HTR-8/SVneo (cell line): ENCODE data around the gene AP1M1.
"Not testable (repeated sequence)": the region's sequence is repeated elsewhere in the genome, so short reads cannot be mapped to it uniquely, and the experiment has no call there.

Experiments
- DNase-seq: peaks from one replicate; pipeline ENCODE4 v3.0.0; 2011; ENCODE audit warnings: low spot score, mixed read lengths; ENCODE audit not compliant: insufficient read length
- FAIRE-seq: peaks from 2 replicates; lab custom pipeline; 2011; peaks lifted over from hg19 to GRCh38; lab: Jason Lieb, UNC

Gene AP1M1

DNA sequence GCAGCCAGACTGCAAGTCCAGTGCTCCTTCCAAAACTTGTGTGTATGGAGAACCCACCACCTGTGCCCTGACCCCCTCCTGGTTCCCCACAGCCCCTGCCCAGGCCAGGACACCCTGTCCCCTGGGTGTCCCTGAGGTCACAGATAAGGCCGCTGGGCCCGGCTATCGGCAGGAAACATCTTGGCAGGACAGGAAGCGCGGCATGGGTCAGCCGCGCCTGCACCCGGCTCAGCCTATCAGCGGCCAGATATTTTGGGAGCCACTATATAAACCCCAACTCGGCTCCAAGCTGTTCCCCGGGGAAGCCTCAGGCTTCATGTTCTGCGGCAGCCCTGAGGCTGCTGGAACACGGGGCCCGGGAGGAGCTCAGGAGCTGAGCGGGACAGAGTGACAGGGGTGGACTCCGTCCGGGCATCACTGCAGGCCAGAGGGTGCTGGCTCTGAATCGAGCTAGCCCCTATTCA, 60.8 kb downstream of the AP1M1 start:
- DNase-seq (no peak), FAIRE-seq (no peak)

GRCh38 chr19:16259385-16260159, 61.9 kb downstream of the AP1M1 start:
- no peak for DNase-seq
- FAIRE-seq = no peak

GRCh38 chr19:16260160-16260811, 62.6 kb downstream of the AP1M1 start:
- FAIRE-seq = no peak

GRCh38 chr19:16260812-16261161, 63.1 kb downstream of the AP1M1 start:
- FAIRE-seq = no peak
- no peak for DNase-seq

More at GRCh38 chr19:16260160-16260811, 62.6 kb downstream of the AP1M1 start:
- no peak for DNase-seq

DNA sequence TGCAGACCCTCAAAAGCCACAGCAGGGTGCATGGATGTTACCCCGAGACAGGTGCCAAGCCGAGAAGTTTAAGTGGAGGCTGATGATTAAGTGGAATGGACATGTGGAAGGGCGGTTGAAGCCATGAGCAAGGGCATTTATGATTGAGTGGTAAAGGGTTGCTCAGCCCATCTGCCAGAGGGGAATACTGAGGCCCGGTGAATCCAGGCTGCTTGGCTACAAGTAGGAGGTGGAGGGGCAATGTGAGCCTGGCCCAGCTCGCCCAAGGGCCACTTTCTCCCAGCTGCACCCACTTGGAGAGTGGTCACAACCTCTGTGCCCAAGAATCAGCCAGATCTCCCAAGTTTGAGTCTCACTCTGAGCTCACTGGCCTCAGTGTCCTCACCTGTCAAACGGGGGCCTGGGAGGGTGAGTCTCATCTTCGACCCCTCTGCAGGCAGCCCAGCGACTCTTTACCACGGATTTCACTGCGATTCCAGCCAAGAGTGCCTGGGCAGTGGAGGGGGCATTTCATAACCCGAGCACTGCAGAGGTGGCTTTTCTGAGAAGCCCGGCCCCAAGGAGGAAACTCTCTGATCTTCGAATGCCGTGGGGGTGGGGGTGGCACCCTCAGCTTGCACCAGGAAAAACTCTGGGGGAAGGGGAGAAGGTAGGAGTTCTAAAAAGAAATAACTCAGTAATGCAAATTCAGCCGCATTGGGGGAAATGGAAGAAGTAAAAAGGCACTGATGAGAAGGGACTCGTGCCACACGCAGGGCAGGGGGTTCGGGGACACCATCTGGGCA, 64.1 kb downstream of the AP1M1 start:
- FAIRE-seq = no peak
- no peak for DNase-seq

DNA sequence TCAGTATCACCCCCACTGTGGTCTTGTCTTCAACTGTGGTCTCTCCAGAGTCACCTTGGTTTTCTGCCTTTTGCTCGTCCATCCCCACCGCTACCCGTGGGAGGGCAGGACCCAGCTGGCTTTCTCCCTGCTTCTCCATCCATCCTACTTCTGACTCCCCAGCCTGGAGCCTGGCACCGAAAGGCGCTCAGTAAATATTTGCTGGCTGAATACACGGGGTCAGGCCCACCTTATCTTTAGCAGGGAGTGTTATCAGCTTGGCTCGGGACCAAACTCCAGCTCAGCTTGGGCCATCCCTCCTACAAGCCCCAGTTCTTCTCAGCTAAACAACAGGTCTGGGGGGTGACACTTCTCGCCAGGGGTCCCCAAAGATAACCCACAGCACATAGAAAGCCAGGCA, 64.9 kb downstream of the AP1M1 start:
- DNase-seq (no peak), FAIRE-seq (no peak)

DNA sequence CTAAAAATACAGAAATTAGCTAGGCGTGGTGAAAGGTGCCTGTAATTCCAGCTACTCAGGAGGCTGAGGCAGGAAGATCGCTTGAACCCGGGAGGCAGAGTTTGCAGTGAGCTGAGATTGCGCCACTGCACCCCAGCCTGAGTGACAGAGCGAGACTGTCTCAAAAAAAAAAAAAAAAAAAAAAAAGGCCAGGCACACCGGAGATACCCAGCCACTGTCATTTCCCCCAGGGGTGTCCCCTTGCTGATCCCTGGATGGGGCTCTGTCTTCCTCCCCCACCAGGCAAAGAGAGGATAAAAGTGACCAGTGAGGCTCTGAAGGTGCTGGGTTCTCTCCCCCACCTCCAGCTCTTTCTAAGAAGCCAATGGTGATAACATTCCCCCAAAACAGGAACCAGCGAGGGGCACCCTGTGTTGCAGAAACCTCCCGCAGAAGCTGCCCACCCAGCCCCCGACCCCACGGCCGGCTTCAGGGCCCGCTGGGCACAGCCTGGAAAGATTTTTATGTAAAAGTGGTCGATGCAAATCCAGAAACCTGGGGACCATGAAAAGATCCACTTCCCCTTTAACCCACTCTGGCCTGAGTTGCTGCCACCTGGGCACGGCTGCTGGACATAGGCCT, 65.5 kb downstream of the AP1M1 start:
- DNase-seq (no peak), FAIRE-seq (no peak)

- DNase-seq = no peak
- FAIRE-seq = no peak
Measured at GRCh38 chr19:16265205-16265604, 67.5 kb downstream of the AP1M1 start.

- DNase-seq (no peak), FAIRE-seq (no peak)
Measured at GRCh38 chr19:16265890-16266585, 68.3 kb downstream of the AP1M1 start.

DNA sequence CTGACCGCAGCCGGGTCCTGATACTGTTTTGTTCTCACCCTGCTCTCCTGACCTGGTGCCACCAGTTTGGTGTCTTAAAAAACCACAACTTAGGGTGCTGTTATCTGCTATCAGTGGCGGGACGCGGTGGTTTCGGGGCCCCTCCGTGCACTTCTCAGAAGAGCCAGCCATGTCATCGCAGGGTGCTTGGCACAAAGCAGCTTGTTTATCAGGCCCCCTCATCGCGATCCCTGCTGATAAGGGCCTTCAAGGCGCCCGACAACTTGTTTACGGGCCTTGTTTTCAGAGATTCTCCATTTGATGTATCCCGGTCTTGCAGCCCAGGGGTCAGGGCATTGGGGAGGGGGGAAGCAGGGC, 68.9 kb downstream of the AP1M1 start:
- no peak for DNase-seq
- FAIRE-seq = no peak

GRCh38 chr19:16268676-16269319, 71.1 kb downstream of the AP1M1 start:
- DNase-seq (no peak), FAIRE-seq (no peak)

GRCh38 chr19:16272945-16273344, 75.2 kb downstream of the AP1M1 start:
- FAIRE-seq (no peak), DNase-seq (no peak)

GRCh38 chr19:16274447-16274846, 76.7 kb downstream of the AP1M1 start:
- no peak for FAIRE-seq
- no peak for DNase-seq

GRCh38 chr19:16280306-16280705, 82.6 kb downstream of the AP1M1 start:
- DNase-seq = no peak
- no peak for FAIRE-seq

- no peak for DNase-seq
- no peak for FAIRE-seq
Measured at GRCh38 chr19:16281743-16282142, 84.0 kb downstream of the AP1M1 start.

- no peak for DNase-seq
- FAIRE-seq = no peak
Measured at GRCh38 chr19:16283210-16284061, 85.7 kb downstream of the AP1M1 start.

GRCh38 chr19:16284505-16284904, 86.8 kb downstream of the AP1M1 start:
- DNase-seq (no peak), FAIRE-seq (no peak)

DNA sequence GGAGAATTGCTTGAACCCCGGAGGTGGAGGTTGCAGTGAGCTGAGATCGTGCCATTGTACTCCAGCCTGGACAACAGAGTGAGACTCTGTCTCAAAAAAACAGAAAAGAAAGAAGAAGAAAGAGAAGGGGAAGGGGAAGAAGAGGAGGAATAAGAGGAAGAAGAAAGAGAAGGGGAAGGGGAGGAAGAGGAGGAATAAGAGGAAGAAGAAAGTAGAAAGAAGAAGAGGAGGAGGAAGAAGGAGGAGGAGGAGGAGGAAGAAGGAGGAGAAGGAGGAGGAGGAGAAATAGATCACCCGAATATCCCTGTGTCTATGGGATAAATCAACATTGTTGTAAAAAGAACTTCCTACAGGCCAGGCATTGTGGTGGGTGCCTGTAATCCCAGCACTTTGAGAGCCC, 87.4 kb downstream of the AP1M1 start:
- not testable (repeated sequence) for DNase-seq, FAIRE-seq
